ENCODE data around the gene THSD4.

THSD4 gene

GRCh38 chr15:71291723-71292122, 176.5 kb downstream of the THSD4 start:
- POLR2A ChIA-PET, result no interaction called here
- TF ChIP-seq CTCF (IDR thresholded peaks at IDR 0.05; ENCODE audit: control extremely low read depth, extremely low read depth, low read depth, missing control alignments), result no peak
- CTCF ChIA-PET, result interaction anchor here (1.1 kb wide), 1 partner anchor 9 kb away, joined by 3 read pairs; no protein-coding TSS in a partner anchor
- DNase-seq (ENCODE audit: extremely low spot score), result no peak

- no peak for DNase-seq (ENCODE audit: extremely low spot score)
- POLR2A ChIA-PET, result no interaction called here
- CTCF ChIA-PET, result interaction anchor here (1.2 kb wide), 1 partner anchor 12 kb away, joined by 3 read pairs; no protein-coding TSS in a partner anchor
- no peak for TF ChIP-seq CTCF (IDR thresholded peaks at IDR 0.05; ENCODE audit: control extremely low read depth, extremely low read depth, low read depth, missing control alignments)
Observed at GRCh38 chr15:71293723-71294122, 178.5 kb downstream of the THSD4 start.

GRCh38 chr15:71294251-71294910, 179.1 kb downstream of the THSD4 start:
- no peak for DNase-seq (ENCODE audit: extremely low spot score)
- ChIA-PET CTCF (interaction anchor here (1.2 to 2.0 kb wide), 2 partner anchors 11 kb away, joined by 3 to 5 read pairs; no protein-coding TSS in a partner anchor), POLR2A (no interaction called here)
- TF ChIP-seq CTCF (IDR thresholded peaks at IDR 0.05; ENCODE audit: control extremely low read depth, extremely low read depth, low read depth, missing control alignments), result no peak

GRCh38 chr15:71294911-71295602, 179.8 kb downstream of the THSD4 start:
- CTCF ChIA-PET, result interaction anchor here (2.0 kb wide), 1 partner anchor 10 kb away, joined by 5 read pairs; no protein-coding TSS in a partner anchor
- POLR2A ChIA-PET, result no interaction called here
- no peak for TF ChIP-seq CTCF (IDR thresholded peaks at IDR 0.05; ENCODE audit: control extremely low read depth, extremely low read depth, low read depth, missing control alignments)
- DNase-seq (ENCODE audit: extremely low spot score), result no peak

GRCh38 chr15:71295603-71296314, 180.5 kb downstream of the THSD4 start:
- ChIA-PET POLR2A (no interaction called here), CTCF (interaction anchor here (2.0 kb wide), 1 partner anchor 10 kb away, joined by 5 read pairs; no protein-coding TSS in a partner anchor)
- no peak for TF ChIP-seq CTCF (IDR thresholded peaks at IDR 0.05; ENCODE audit: control extremely low read depth, extremely low read depth, low read depth, missing control alignments)
- no peak for DNase-seq (ENCODE audit: extremely low spot score)

- POLR2A ChIA-PET, result no interaction called here
Observed at GRCh38 chr15:71296315-71296679, 181.0 kb downstream of the THSD4 start.

More at GRCh38 chr15:71296315-71296679, 181.0 kb downstream of the THSD4 start:
- TF ChIP-seq CTCF (IDR thresholded peaks at IDR 0.05; ENCODE audit: control extremely low read depth, extremely low read depth, low read depth, missing control alignments), result no peak
- DNase-seq (ENCODE audit: extremely low spot score), result no peak
- CTCF ChIA-PET, result interaction anchor here (2.0 kb wide), 1 partner anchor 9 kb away, joined by 5 read pairs; no protein-coding TSS in a partner anchor

Measured in GM10248 (cell line).